ENCODE data around the gene ARHGAP40.

ARHGAP40 gene

GRCh38 chr20:38692436-38693411 lies 91.1 kb downstream of the ARHGAP40 start:
- DNase-seq = peak in 1 of 3 donors; percentile 13
- H3K27me3 ChIP-seq (replicated peaks; ENCODE audit: control insufficient read depth, insufficient read depth, low read length, poor library complexity, severe bottlenecking) = peaks cover 7% of the 10 kb centered on the region
- no peak overlapping the region for H3K4me3 ChIP-seq (ENCODE audit: insufficient read depth, low read depth, low read length, poor library complexity, severe bottlenecking)
- no peak overlapping the region for H3K27ac ChIP-seq (ENCODE audit: insufficient read depth, low read length, poor library complexity, severe bottlenecking)
- H3K9me3 ChIP-seq (ENCODE audit: control insufficient read depth, low read length) = no peaks in the 10 kb centered on the region
- H3K36me3 ChIP-seq (ENCODE audit: control insufficient read depth, insufficient read depth, low read length) = no peaks in the 10 kb centered on the region
- no peaks in the 10 kb centered on the region for H3K4me1 ChIP-seq (ENCODE audit: control insufficient read depth, insufficient read depth, low read length, poor library complexity, severe bottlenecking)

DNA sequence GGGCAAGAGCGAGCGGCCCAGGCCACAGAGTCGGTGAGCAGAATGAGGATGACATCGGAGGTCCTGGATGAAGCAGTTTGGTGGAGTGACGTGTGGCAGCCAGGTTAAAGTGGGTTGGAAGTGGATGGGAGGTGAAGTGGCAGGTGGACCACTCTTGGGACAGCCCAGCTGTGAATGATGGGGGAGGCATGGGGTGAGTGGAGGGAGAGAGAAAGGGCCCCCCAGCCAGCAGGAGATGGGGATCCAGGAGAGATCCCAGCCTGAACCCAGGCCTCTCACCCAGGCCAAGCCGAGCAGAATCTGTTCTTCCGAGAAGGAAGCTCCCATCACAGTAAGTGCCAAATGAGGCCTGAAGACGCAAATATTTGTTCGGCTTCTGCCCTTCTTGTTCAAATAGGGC lies 95.7 kb downstream of the ARHGAP40 start:
- no peaks in the 10 kb centered on the region for H3K27me3 ChIP-seq (replicated peaks; ENCODE audit: control insufficient read depth, insufficient read depth, low read length, poor library complexity, severe bottlenecking)
- no peak for DNase-seq
- H3K27ac ChIP-seq (ENCODE audit: insufficient read depth, low read length, poor library complexity, severe bottlenecking) = no peak overlapping the region
- no peaks in the 10 kb centered on the region for H3K36me3 ChIP-seq (ENCODE audit: control insufficient read depth, insufficient read depth, low read length)
- H3K4me1 ChIP-seq (ENCODE audit: control insufficient read depth, insufficient read depth, low read length, poor library complexity, severe bottlenecking) = no peaks in the 10 kb centered on the region
- no peak overlapping the region for H3K4me3 ChIP-seq (ENCODE audit: insufficient read depth, low read depth, low read length, poor library complexity, severe bottlenecking)
- no peaks in the 10 kb centered on the region for H3K9me3 ChIP-seq (ENCODE audit: control insufficient read depth, low read length)

GRCh38 chr20:38698541-38698940 lies 96.9 kb downstream of the ARHGAP40 start:
- DNase-seq = no peak
- Histone ChIP-seq H3K4me1 (ENCODE audit: control insufficient read depth, insufficient read depth, low read length, poor library complexity, severe bottlenecking) (no peaks in the 10 kb centered on the region), H3K36me3 (ENCODE audit: control insufficient read depth, insufficient read depth, low read length) (no peaks in the 10 kb centered on the region), H3K27ac (ENCODE audit: insufficient read depth, low read length, poor library complexity, severe bottlenecking) (no peak overlapping the region), H3K4me3 (ENCODE audit: insufficient read depth, low read depth, low read length, poor library complexity, severe bottlenecking) (no peak overlapping the region), H3K9me3 (ENCODE audit: control insufficient read depth, low read length) (no peaks in the 10 kb centered on the region), H3K27me3 (replicated peaks; ENCODE audit: control insufficient read depth, insufficient read depth, low read length, poor library complexity, severe bottlenecking) (peaks cover 8% of the 10 kb centered on the region)

DNA sequence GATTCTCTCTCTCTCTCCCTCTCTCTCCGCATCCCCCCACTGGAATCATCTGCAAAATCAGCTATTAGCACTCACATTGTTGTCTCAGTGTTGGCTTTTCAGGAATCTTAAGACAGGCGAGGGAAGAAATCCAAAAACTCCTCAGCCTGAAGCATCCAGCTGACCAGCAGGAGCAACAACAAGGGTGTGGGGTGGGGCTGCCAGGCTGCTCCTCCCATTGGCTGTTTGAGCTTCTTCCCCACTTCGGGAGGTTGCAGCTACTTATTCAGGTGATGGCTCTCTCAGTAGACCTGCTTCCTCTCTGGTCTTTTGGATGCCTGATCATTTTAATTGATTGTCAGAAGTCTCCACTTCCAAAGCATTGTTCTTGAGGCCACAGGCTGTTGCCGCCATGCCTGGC lies 98.5 kb downstream of the ARHGAP40 start:
- no peak overlapping the region for H3K4me3 ChIP-seq (ENCODE audit: insufficient read depth, low read depth, low read length, poor library complexity, severe bottlenecking)
- H3K9me3 ChIP-seq (ENCODE audit: control insufficient read depth, low read length) = no peaks in the 10 kb centered on the region
- H3K4me1 ChIP-seq (ENCODE audit: control insufficient read depth, insufficient read depth, low read length, poor library complexity, severe bottlenecking) = no peaks in the 10 kb centered on the region
- no peaks in the 10 kb centered on the region for H3K36me3 ChIP-seq (ENCODE audit: control insufficient read depth, insufficient read depth, low read length)
- no peak for DNase-seq
- H3K27ac ChIP-seq (ENCODE audit: insufficient read depth, low read length, poor library complexity, severe bottlenecking) = no peak overlapping the region
- peaks cover 8% of the 10 kb centered on the region for H3K27me3 ChIP-seq (replicated peaks; ENCODE audit: control insufficient read depth, insufficient read depth, low read length, poor library complexity, severe bottlenecking)

All from effector memory CD4-positive, alpha-beta T cell (primary cell).